ENCODE measurements around the gene TLE7.

The TLE7 gene

GRCh38 chr16:71440669-71441347, 1.0 kb downstream of the TLE7 start:
- H3K4me3 ChIP-seq = no peak overlapping the region

GRCh38 chr16:71439523-71439922, 2.3 kb downstream of the TLE7 start:
- Histone ChIP-seq H3K9ac (no peak overlapping the region), H3K9me3 (replicated peaks in 1 of 11) (peaks cover 15 to 40% (median 35%) of the 10 kb centered on the region in 11 experiments; a peak in 21 of 22 replicates), H3K27ac (no peak overlapping the region), H3K4me1 (peaks cover 0 to 10% (median 0%) of the 10 kb centered on the region in 10 experiments; a peak in 4 of 20 replicates), H3K27me3 (no peaks in the 10 kb centered on the region), H4K20me1 (no peaks in the 10 kb centered on the region), H3K4me2 (0 out of 22 replicates have a peak overlapping the region, but pooled peaks of 3 of the 11 experiments have one; percentile 4 to 14 (median 7)), H3K36me3 (no peaks in the 10 kb centered on the region), H3K4me3 (no peak overlapping the region)
- TF ChIP-seq Cebpa-rat (IDR thresholded peaks at IDR 0.05) = no peak

More at GRCh38 chr16:71440669-71441347, 1.0 kb downstream of the TLE7 start:
- peaks cover 28 to 53% (median 48%) of the 10 kb centered on the region in 11 experiments for H3K9me3 ChIP-seq (replicated peaks in 1 of 11)
- no peaks in the 10 kb centered on the region for H3K27me3 ChIP-seq
- H4K20me1 ChIP-seq = no peaks in the 10 kb centered on the region
- peaks cover 0 to 10% (median 0%) of the 10 kb centered on the region in 10 experiments; a peak in 4 of 20 replicates for H3K4me1 ChIP-seq
- no peak for TF ChIP-seq Cebpa-rat (IDR thresholded peaks at IDR 0.05)
- H3K9ac ChIP-seq = no peak overlapping the region
- H3K4me2 ChIP-seq = no peak overlapping the region
- H3K36me3 ChIP-seq = 0 out of 22 replicates have a peak, but pooled peaks cover 0 to 2% (median 0%) of the 10 kb centered on the region in 11 experiments
- H3K27ac ChIP-seq = no peak overlapping the region

- Histone ChIP-seq H3K27ac (no peak overlapping the region), H3K9ac (no peak overlapping the region)
- no peak for TF ChIP-seq Cebpa-rat (IDR thresholded peaks at IDR 0.05)
Observed at GRCh38 chr16:71436473-71436872, 5.4 kb downstream of the TLE7 start.

GRCh38 chr16:71432906-71433305, 8.9 kb downstream of the TLE7 start:
- Histone ChIP-seq H3K9me3 (replicated peaks in 1 of 11) (peaks cover 14 to 24% (median 18%) of the 10 kb centered on the region in 11 experiments; a peak in 21 of 22 replicates), H4K20me1 (no peaks in the 10 kb centered on the region), H3K36me3 (no peaks in the 10 kb centered on the region), H3K4me2 (no peak overlapping the region), H3K27ac (no peak overlapping the region), H3K4me1 (no peaks in the 10 kb centered on the region), H3K27me3 (peaks cover 0 to 2% (median 0%) of the 10 kb centered on the region in 11 experiments; a peak in 1 of 22 replicates), H3K9ac (no peak overlapping the region), H3K4me3 (no peak overlapping the region)
- TF ChIP-seq Cebpa-rat (IDR thresholded peaks at IDR 0.05) = no peak

More at GRCh38 chr16:71436473-71436872, 5.4 kb downstream of the TLE7 start:
- H3K4me2 ChIP-seq = no peak overlapping the region
- no peaks in the 10 kb centered on the region for H4K20me1 ChIP-seq
- no peaks in the 10 kb centered on the region for H3K27me3 ChIP-seq
- H3K4me1 ChIP-seq = peaks cover 0 to 10% (median 0%) of the 10 kb centered on the region in 10 experiments; a peak in 4 of 20 replicates
- peaks cover 2 to 9% (median 5%) of the 10 kb centered on the region in 11 experiments; a peak in 17 of 22 replicates for H3K9me3 ChIP-seq (replicated peaks in 1 of 11)
- no peak overlapping the region for H3K4me3 ChIP-seq
- H3K36me3 ChIP-seq = no peaks in the 10 kb centered on the region

- no peak overlapping the region for H3K9ac ChIP-seq
- H3K9me3 ChIP-seq (replicated peaks in 1 of 11) = peaks cover 22 to 33% (median 27%) of the 10 kb centered on the region in 11 experiments
- H3K4me3 ChIP-seq = no peak overlapping the region
- H3K36me3 ChIP-seq = no peaks in the 10 kb centered on the region
- H3K27ac ChIP-seq = no peak overlapping the region
- H4K20me1 ChIP-seq = no peaks in the 10 kb centered on the region
- no peak overlapping the region for H3K4me2 ChIP-seq
- TF ChIP-seq Cebpa-rat (IDR thresholded peaks at IDR 0.05) = no peak
- peaks cover 5 to 11% (median 8%) of the 10 kb centered on the region in 11 experiments for H3K27me3 ChIP-seq
- H3K4me1 ChIP-seq = no peaks in the 10 kb centered on the region
Observed at GRCh38 chr16:71431991-71432390, 9.9 kb downstream of the TLE7 start.

GRCh38 chr16:71431176-71431575, 10.7 kb downstream of the TLE7 start:
- no peak overlapping the region for H3K4me2 ChIP-seq
- H4K20me1 ChIP-seq = no peaks in the 10 kb centered on the region
- no peaks in the 10 kb centered on the region for H3K36me3 ChIP-seq
- no peaks in the 10 kb centered on the region for H3K4me1 ChIP-seq
- TF ChIP-seq Cebpa-rat (IDR thresholded peaks at IDR 0.05) = no peak
- peaks cover 13 to 19% (median 16%) of the 10 kb centered on the region in 11 experiments for H3K27me3 ChIP-seq
- no peak overlapping the region for H3K27ac ChIP-seq
- H3K9ac ChIP-seq = no peak overlapping the region
- H3K4me3 ChIP-seq = no peak overlapping the region
- H3K9me3 ChIP-seq (replicated peaks in 1 of 11) = peaks cover 30 to 42% (median 35%) of the 10 kb centered on the region in 11 experiments

GRCh38 chr16:71430744-71431143, 11.1 kb downstream of the TLE7 start:
- Histone ChIP-seq H3K9me3 (replicated peaks in 1 of 11) (peaks cover 34 to 46% (median 39%) of the 10 kb centered on the region in 11 experiments), H3K27me3 (peaks cover 17 to 24% (median 20%) of the 10 kb centered on the region in 11 experiments), H3K9ac (no peak overlapping the region)

GRCh38 chr16:71429581-71429980, 12.3 kb downstream of the TLE7 start:
- Histone ChIP-seq H3K4me1 (no peaks in the 10 kb centered on the region), H3K27me3 (peaks cover 29 to 35% (median 32%) of the 10 kb centered on the region in 11 experiments), H3K4me2 (no peak overlapping the region), H3K36me3 (no peaks in the 10 kb centered on the region), H3K9me3 (replicated peaks in 1 of 11) (peaks cover 37 to 50% (median 43%) of the 10 kb centered on the region in 11 experiments), H3K27ac (no peak overlapping the region), H3K4me3 (no peak overlapping the region), H4K20me1 (no peaks in the 10 kb centered on the region), H3K9ac (no peak overlapping the region)
- TF ChIP-seq Cebpa-rat (IDR thresholded peaks at IDR 0.05) = no peak

More at GRCh38 chr16:71430744-71431143, 11.1 kb downstream of the TLE7 start:
- Histone ChIP-seq H4K20me1 (no peaks in the 10 kb centered on the region), H3K4me3 (no peak overlapping the region), H3K4me2 (no peak overlapping the region), H3K4me1 (no peaks in the 10 kb centered on the region), H3K27ac (no peak overlapping the region), H3K36me3 (no peaks in the 10 kb centered on the region)
- no peak for TF ChIP-seq Cebpa-rat (IDR thresholded peaks at IDR 0.05)

GRCh38 chr16:71428883-71429282, 13.0 kb downstream of the TLE7 start:
- TF ChIP-seq Cebpa-rat (IDR thresholded peaks at IDR 0.05) = no peak
- no peak overlapping the region for H3K9ac ChIP-seq
- H4K20me1 ChIP-seq = no peaks in the 10 kb centered on the region
- no peaks in the 10 kb centered on the region for H3K4me1 ChIP-seq
- H3K36me3 ChIP-seq = no peaks in the 10 kb centered on the region
- no peak overlapping the region for H3K27ac ChIP-seq
- no peak overlapping the region for H3K4me3 ChIP-seq
- peaks cover 37 to 50% (median 43%) of the 10 kb centered on the region in 11 experiments for H3K9me3 ChIP-seq (replicated peaks in 1 of 11)
- H3K27me3 ChIP-seq = peaks cover 31 to 42% (median 38%) of the 10 kb centered on the region in 11 experiments
- no peak overlapping the region for H3K4me2 ChIP-seq
